SIG-M5 (cell line): Measurements from ENCODE around the gene SPATC1L.
"Not testable (repeated sequence)": the region's sequence is repeated elsewhere in the genome, so short reads cannot be mapped to it uniquely, and the experiment has no call there.

Source experiments
- DNase-seq: peaks from one replicate; lab custom pipeline; 2025; lab: John Stamatoyannopoulos, UW

SPATC1L gene

GRCh38 chr21:46150491-46151121, 33.7 kb downstream of the SPATC1L start:
- DNase-seq = no peak

- no peak for DNase-seq
These were observed 34.2 kb downstream of the SPATC1L start for GRCh38 chr21:46150073-46150472.

GRCh38 chr21:46149205-46149901, 34.9 kb downstream of the SPATC1L start:
- DNase-seq = no peak

- DNase-seq = no peak
These were observed 36.2 kb downstream of the SPATC1L start for GRCh38 chr21:46148106-46148505.

DNA sequence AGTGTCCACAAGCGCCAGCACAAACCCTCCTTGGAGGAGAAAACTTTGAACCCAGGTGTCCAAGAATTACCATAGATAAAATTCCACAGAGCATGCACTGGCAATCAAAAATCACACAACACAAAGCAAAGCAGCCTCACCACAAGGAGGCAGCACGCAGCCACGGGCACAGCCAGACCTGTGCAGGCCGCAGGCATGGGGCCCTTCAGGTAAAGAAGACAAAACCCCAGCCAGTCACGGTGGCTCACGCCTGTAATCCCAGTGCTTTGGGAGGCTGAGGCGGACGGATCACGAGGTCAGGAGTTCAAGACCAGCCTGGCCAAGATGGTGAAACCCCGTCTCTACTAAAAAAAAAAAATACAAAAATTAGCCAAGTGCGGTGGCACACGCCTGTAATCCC, 36.8 kb downstream of the SPATC1L start:
- DNase-seq = not testable (repeated sequence)

GRCh38 chr21:46146856-46147255, 37.4 kb downstream of the SPATC1L start:
- no peak for DNase-seq

- no peak for DNase-seq
These were observed 38.2 kb downstream of the SPATC1L start for GRCh38 chr21:46145840-46146691.

DNA sequence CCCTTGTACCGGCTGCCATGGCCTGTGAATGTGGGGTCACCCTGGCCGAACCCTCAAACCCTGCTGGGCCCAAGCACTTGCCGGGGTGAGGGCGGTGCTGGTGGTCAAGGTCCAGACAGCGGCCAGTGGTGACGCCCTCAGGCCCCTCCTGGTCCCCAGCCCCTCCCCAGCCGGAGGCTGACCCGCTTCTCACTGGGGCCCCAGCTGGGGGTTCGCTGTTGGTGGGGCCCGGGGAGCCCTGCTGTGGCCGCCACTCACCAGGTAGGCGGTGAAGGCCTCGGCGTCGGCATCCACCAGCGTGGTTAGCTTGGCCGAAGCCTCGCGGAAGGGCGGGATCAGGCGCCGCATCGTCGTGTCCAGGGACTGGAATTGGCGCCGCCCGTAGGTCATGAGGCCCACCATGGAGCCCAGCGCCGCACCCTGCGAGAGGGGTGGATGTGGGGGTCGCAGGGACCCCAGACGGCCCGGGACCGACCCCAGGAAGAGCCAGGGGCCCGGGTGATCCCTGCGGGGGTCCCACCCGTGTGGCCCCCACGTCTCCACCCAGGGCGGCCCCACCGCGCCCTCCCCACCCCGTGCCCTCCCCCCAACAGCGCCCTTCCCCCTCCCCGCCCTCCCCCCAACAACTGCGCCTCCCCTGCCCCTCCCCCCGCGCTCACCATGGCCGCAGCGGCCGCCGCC, 39.0 kb downstream of the SPATC1L start:
- DNase-seq = no peak

DNA sequence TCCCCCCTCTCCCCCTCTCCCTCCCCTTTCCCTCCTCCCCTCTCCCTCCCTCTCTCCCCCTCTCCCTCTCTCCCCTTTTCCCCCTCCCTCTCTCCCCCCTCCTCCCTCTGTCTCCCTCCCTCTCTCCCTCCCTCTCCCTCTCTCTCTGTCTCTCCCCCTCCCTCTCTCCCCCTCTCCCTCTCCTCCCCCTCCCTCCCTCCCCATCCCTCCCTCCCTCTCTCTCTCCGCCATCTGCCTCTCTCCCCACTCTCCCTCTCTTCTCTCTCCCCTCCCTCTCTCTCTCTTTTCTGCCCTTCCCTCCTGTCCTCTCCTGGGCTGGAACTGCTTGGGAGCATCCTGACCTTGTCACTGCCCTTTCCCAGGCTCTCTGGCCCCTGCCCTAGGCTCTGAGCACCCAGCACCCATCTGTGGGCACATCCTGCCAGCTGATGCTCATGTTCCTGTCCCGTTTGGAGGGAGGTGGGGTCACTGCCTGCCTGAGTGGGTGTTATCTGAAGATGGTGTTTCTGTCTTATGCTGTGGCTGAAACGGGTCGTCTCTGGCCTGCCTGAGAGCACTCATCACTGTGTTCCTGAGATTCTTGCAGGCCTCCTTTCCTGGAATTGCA, 39.7 kb downstream of the SPATC1L start:
- DNase-seq = no peak

- DNase-seq = no peak
These were observed 41.4 kb downstream of the SPATC1L start for GRCh38 chr21:46142582-46143473.

DNA sequence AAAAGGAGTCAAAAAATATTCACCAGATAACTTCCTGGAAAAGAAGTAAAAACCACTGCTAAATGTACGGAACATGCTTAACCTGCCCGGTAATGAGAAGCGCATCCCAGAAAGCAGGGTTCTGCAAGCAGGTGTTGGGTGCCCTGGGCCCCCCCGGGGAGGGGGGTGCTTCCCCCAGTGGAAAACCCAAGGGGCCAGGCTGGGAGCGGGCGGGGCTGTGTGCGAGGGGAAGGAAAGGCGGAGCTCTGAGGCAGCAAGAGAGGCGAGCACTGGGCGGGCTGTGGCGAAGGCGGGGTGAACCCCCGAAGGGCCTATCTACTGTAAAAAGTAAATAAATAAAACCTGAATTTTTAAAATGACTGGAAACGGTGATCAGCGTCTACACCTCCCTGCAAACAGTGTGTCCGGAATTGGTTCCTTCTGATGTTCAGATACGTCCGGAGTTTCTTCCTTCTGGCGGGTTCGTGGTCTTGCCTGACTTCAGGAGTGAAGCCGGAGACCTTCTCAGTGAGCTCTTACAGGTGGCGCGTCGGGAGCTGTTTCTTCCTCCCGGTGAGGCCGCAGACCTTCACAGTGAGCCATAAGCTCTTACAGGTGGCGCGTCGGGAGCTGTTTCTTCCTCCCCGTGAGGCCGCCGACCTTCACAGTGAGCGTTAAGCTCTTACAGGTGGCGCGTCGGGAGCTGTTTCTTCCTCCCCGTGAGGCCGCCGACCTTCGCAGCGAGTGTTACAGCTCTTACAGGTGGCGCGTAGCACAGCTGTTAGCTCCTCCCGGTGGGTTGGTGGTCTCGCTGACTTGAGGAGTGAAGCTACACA, 42.3 kb downstream of the SPATC1L start:
- no peak for DNase-seq

GRCh38 chr21:46140352-46141003, 43.8 kb downstream of the SPATC1L start:
- not testable (repeated sequence) for DNase-seq

GRCh38 chr21:46139686-46140085, 44.6 kb downstream of the SPATC1L start:
- DNase-seq = no peak

- no peak for DNase-seq
These were observed 45.8 kb downstream of the SPATC1L start for GRCh38 chr21:46138383-46138970.

DNA sequence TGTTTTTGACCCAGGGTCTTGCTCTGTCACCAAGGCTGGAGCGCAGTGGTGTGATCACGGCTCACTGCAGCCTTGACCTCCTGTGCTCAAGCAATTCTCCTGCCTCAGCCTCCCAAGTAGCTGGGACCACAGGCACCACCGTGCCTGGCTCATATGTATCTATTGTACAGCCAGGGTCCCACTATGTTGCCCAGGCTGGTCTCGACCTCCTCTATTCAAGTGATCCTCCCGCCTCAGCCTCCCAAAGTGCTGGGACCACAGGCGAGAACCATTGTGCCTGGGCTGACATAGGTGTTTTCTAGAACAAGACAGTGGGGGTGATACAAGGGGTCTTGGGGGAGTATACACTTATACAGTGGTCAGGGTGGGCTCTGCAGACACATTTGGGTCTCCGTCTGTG, 46.4 kb downstream of the SPATC1L start:
- DNase-seq = no peak

- DNase-seq = no peak
These were observed 47.4 kb downstream of the SPATC1L start for GRCh38 chr21:46136739-46137349.

DNA sequence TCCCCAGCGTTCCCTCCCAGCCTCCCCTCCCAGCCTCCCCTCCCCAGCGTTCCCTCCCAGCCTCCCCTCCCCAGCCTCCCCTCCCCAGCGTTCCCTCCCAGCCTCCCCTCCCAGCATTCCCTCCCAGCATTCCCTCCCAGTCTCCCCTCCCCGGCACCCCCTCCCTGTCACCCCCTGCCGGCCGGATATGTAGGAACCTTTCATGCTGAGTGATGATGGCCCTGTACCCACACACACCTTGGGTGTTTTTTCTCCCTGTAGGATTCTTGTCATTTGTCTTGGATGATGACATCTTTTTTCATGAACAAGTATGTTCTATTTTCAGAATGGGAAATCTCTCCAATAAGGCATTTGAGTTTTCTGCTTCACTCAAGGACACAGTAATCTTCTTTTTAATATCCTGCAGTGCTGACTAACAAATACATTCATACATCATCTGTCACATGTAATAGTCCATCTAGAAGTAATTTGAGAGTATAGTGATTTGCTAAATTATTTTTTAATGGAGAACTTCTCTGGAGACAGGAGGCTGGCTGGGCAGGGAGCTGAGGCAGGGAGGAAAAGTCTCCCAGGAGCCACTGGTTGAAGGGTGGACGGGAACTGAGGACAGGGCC, 48.4 kb downstream of the SPATC1L start:
- DNase-seq = no peak
